HL-60 (cell line): ENCODE measurements around the gene STAT2.
A peak's percentile ranks its signal among the peaks of the same experiment; 100 is the strongest.

ENCODE experiments used
- DNase-seq, 2 experiments: peaks; one replicate each; pipeline ENCODE4 v3.0.0-alpha.2; 2010 to 2020; ENCODE audit warnings: low read depth in 1 of 2, low spot score in 1 of 2
- H3K27ac ChIP-seq: fragments of 250-450 bp; sonication (Bioruptor Pico); replicated peaks from 2 replicates; pipeline ENCODE4 v1.5.1; 2020; ENCODE audit warnings: mild to moderate bottlenecking, moderate library complexity
- H3K27me3 ChIP-seq: fragments of 250-450 bp; sonication (Bioruptor Pico); 2 replicates; pipeline ENCODE4 v1.5.1; 2021; ENCODE audit warnings: mild to moderate bottlenecking, moderate library complexity; ENCODE audit not compliant: insufficient read depth, poor library complexity, severe bottlenecking
- H3K4me3 ChIP-seq: replicated peaks from 2 replicates; pipeline ENCODE4 v1.5.1; 2011; ENCODE audit warnings: mild to moderate bottlenecking, control low read depth, low read length; ENCODE audit not compliant: insufficient read depth
- GABPA ChIP-seq: IDR thresholded peaks from 2 replicates; pipeline ENCODE4 v1.6.1; 2012; ENCODE audit warnings: low read depth
- POLR2AphosphoS5 ChIP-seq: IDR thresholded peaks from 2 replicates; pipeline ENCODE4 v1.6.1; 2012; ENCODE audit warnings: low read depth
- REST ChIP-seq: IDR thresholded peaks from 2 replicates; pipeline ENCODE4 v1.6.1; 2012; ENCODE audit warnings: low read depth; ENCODE audit not compliant: insufficient replicate concordance
- SPI1 ChIP-seq: IDR thresholded peaks from 2 replicates; pipeline ENCODE4 v1.6.1; 2012; ENCODE audit warnings: low read depth, mild to moderate bottlenecking, borderline replicate concordance
- TF ChIP-seq, protein P1 (sequence below): IDR thresholded peaks from one replicate; pipeline ENCODE4 v1.5.1; 2011; ENCODE audit warnings: low read length, control low read depth, inconsistent platforms; ENCODE audit not compliant: insufficient read depth

Gene STAT2

GRCh38 chr12:56382611-56383010 is 22.7 kb upstream of the STAT2 start:
- H3K27me3 ChIP-seq, result no peaks in the 10 kb centered on the region
- no peak overlapping the region for H3K4me3 ChIP-seq
- no peak for TF ChIP-seq POLR2AphosphoS5
- no peak for TF ChIP-seq GABPA
- no peak for TF ChIP-seq REST
- no peak for TF ChIP-seq SPI1
- TF ChIP-seq, protein P1, sequence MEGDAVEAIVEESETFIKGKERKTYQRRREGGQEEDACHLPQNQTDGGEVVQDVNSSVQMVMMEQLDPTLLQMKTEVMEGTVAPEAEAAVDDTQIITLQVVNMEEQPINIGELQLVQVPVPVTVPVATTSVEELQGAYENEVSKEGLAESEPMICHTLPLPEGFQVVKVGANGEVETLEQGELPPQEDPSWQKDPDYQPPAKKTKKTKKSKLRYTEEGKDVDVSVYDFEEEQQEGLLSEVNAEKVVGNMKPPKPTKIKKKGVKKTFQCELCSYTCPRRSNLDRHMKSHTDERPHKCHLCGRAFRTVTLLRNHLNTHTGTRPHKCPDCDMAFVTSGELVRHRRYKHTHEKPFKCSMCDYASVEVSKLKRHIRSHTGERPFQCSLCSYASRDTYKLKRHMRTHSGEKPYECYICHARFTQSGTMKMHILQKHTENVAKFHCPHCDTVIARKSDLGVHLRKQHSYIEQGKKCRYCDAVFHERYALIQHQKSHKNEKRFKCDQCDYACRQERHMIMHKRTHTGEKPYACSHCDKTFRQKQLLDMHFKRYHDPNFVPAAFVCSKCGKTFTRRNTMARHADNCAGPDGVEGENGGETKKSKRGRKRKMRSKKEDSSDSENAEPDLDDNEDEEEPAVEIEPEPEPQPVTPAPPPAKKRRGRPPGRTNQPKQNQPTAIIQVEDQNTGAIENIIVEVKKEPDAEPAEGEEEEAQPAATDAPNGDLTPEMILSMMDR, result no peak
- DNase-seq, result no peak
- no peak overlapping the region for H3K27ac ChIP-seq

GRCh38 chr12:56377989-56378316 is 18.0 kb upstream of the STAT2 start:
- DNase-seq, result no peak
- Histone ChIP-seq H3K27me3 (no peaks in the 10 kb centered on the region), H3K4me3 (no peak overlapping the region), H3K27ac (no peak overlapping the region)
- no peak for TF ChIP-seq REST
- no peak for TF ChIP-seq GABPA
- TF ChIP-seq, protein P1, result no peak
- TF ChIP-seq SPI1, result no peak
- TF ChIP-seq POLR2AphosphoS5, result no peak

- TF ChIP-seq, protein P1, result no peak
- TF ChIP-seq SPI1, result peak; percentile 34; the same call in 1 of the 2 replicates
- no peak for DNase-seq
- no peak overlapping the region for H3K4me3 ChIP-seq
- H3K27me3 ChIP-seq, result no peaks in the 10 kb centered on the region
- no peak overlapping the region for H3K27ac ChIP-seq
Measured at GRCh38 chr12:56377310-56377988, 17.5 kb upstream of the STAT2 start.
